Thyroid gland (tissue), 4 donors: ENCODE results near the gene CCDC9. TPM values are rescaled to one million over a fixed set of nuclear protein-coding genes. Genes with fewer than 3 reads are reported as not detected.
"Not testable (repeated sequence)": the region's sequence is repeated elsewhere in the genome, so short reads cannot be mapped to it uniquely, and the experiment has no call there.

Experiments
- DNase-seq, 2 donors: peaks; one replicate each; pipeline ENCODE4 v3.0.0-alpha.2; 2019
- H3K27ac ChIP-seq, 3 donors: fragments of 200-600 bp; sonication (generic); 1 replicate in 2 of 3; 2 replicates in 1 of 3; pipeline ENCODE4 v1.5.1; 2016 to 2019; ENCODE audit warnings: mild to moderate bottlenecking in 1 of 3, moderate library complexity in 1 of 3
- H3K27me3 ChIP-seq: fragments of 200-600 bp; sonication (generic); one replicate; pipeline ENCODE4 v1.5.1; 2019
- H3K36me3 ChIP-seq, 2 donors: fragments of 200-600 bp; sonication (generic); one replicate each; pipeline ENCODE4 v1.5.1; 2016 to 2019
- H3K4me1 ChIP-seq, 2 donors: fragments of 200-600 bp; sonication (generic); one replicate each; pipeline ENCODE4 v1.5.1; 2017 to 2019
- H3K4me3 ChIP-seq, 3 donors: fragments of 200-600 bp; sonication (generic); replicated peaks in 1 of 3; 1 replicate in 2 of 3; 2 replicates in 1 of 3; pipeline ENCODE4 v1.5.1; 2016; ENCODE audit warnings: mild to moderate bottlenecking in 1 of 3
- H3K9me3 ChIP-seq: fragments of 200-600 bp; sonication (generic); one replicate; pipeline ENCODE4 v1.5.1; 2017
- POLR2A ChIP-seq, 2 donors: fragments of 450-650 bp; IDR thresholded peaks; one replicate each; pipeline ENCODE4 v1.6.1; 2017; ENCODE audit warnings: antibody characterized with exemption in 2 of 2, mild to moderate bottlenecking in 2 of 2, moderate library complexity in 1 of 2
- WGBS, 2 donors: methylation state at CpG; one replicate each; pipeline ENCODE4 v1.1.5; 2017; 5-methylcytosine and 5-hydroxymethylcytosine counted together
- intact Hi-C: fragments of 100-400 bp; cut with DNase I; formaldehyde crosslinking; loops from one replicate; pipeline ENCODE4 v1.15.1; 2023
- total RNA-seq, 4 donors: library from RNA; depleted of rRNA; stranded (reverse); fragments of >200 nt; gene quantifications; one replicate each; pipeline ENCODE4 v1.2.3, GENCODE V29; 2016
- TF ChIP-seq, protein P1 (sequence below), 6 experiments: fragments of 200-600 bp in 3 of 6; fragments of 450-650 bp in 3 of 6; sonication (generic) in 3 of 6; IDR thresholded peaks; one replicate each; pipeline ENCODE4 v1.5.1; 2016 to 2019; ENCODE audit warnings: antibody characterized with exemption in 6 of 6, mild to moderate bottlenecking in 2 of 6, inconsistent platforms in 1 of 6, moderate library complexity in 1 of 6

The CCDC9 gene
- total RNA-seq, 4 donors from 2014 or later = 16.1 to 21.9 (median 17.8) TPM

DNA sequence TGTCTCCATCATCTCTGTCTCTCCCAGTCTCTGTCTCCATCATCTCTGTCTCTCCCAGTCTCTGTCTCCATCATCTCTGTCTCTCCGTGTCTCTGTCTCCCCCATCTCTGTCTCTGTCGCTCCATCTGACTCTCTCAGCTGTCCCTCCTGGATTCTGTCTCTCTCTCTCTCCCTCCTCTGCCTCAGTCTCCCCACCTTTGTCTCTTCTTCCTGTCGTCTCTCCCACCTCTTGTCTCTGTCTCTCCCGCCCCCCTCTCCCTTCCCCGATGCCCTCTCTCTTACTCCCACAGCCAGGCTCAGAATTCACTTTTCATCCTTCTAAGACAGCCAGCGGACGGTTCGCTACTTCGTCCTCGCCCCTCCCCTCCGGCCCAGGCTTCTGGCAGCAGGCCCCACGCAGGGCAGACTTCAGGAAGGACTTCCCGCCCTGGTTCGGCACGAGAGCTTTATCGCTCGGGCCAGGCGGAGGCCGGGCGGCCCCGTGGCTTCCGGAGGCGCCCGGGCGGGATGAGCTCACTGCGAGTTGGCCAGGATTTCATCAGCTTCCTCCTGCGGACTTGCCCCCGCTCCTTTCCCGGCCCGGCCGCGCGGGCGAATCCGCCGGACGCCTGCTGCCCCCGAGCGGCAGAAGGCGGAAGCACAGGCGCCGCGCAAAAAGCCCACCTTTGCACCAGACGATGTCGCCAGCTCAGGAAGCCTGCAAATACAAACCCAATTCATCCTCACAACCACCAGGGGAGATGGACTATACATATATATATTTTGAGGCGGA is 12.4 kb upstream of the CCDC9 start:
- WGBS, 2 donors = 4 to 5% methylated on average over 21 to 28 of the region's 46 CpGs

DNA sequence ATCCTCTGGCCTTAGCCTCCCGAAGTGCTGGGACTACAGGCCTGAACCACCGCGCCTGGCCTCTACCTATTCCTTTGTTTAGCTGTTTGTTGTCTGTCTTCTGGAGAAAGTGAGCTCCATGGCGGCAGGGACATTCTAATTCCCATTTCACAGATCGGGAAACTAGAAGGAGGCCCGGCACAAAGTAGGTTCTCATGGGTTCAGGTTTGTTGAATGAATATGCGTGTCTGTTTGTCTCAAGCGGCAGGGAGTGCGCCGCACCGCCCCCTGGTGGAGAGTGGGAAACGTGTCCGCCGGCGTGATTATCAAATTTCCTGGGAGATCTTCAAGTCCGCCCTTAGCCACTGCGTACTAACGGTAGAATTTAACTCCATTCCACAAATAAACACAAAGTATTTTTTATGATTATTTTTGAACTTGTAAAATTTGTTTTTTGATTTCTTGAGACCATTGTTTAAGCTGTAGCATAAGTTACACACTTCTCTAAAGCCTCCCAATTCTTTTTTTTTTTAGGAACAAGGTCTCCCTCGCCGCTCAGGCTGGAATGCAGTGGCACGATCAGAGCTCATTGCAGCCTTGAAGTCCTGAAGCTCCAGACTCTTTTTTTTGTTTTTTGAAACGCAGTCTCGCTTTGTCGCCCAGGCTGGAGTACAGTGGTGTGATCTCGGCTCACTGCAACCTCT is 8.9 kb upstream of the CCDC9 start:
- Histone ChIP-seq H3K36me3 (no peaks in the 10 kb centered on the region), H3K4me3 (no peak overlapping the region), H3K27me3 (no peaks in the 10 kb centered on the region), H3K9me3 (no peaks in the 10 kb centered on the region), H3K27ac (no peak overlapping the region), H3K4me1 (peaks cover 6 to 20% of the 10 kb centered on the region in 2 donors)
- 28 to 29% methylated on average over 25 of the region's 25 CpGs for WGBS, 2 donors
- intact Hi-C loops = loop anchor here (10.0 kb wide), 1 partner anchor 233 kb away; the partner anchor contains the start of gene NPAS1
- DNase-seq = peak; percentile 71 to 85
- TF ChIP-seq, protein P1, sequence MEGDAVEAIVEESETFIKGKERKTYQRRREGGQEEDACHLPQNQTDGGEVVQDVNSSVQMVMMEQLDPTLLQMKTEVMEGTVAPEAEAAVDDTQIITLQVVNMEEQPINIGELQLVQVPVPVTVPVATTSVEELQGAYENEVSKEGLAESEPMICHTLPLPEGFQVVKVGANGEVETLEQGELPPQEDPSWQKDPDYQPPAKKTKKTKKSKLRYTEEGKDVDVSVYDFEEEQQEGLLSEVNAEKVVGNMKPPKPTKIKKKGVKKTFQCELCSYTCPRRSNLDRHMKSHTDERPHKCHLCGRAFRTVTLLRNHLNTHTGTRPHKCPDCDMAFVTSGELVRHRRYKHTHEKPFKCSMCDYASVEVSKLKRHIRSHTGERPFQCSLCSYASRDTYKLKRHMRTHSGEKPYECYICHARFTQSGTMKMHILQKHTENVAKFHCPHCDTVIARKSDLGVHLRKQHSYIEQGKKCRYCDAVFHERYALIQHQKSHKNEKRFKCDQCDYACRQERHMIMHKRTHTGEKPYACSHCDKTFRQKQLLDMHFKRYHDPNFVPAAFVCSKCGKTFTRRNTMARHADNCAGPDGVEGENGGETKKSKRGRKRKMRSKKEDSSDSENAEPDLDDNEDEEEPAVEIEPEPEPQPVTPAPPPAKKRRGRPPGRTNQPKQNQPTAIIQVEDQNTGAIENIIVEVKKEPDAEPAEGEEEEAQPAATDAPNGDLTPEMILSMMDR (IDR thresholded peaks at IDR 0.05) = peak; percentile 73 to 92 (median 90)
- no peak for TF ChIP-seq POLR2A (IDR thresholded peaks at IDR 0.05)

More for the DNA sequence above, 12.4 kb upstream of the CCDC9 start:
- H3K27ac ChIP-seq = no peak overlapping the region
- intact Hi-C loops = loop anchor here (5.0 to 10.0 kb wide), 3 partner anchors 37 to 229 kb away; partner anchors contain the start of gene NPAS1
- H3K4me1 ChIP-seq = peaks cover 11 to 38% of the 10 kb centered on the region in 2 donors
- peak; percentile 83 to 86 for DNase-seq
- H3K27me3 ChIP-seq = no peaks in the 10 kb centered on the region
- TF ChIP-seq, protein P1 (IDR thresholded peaks at IDR 0.05) = peak; percentile 94 to 99 (median 98)
- TF ChIP-seq POLR2A (IDR thresholded peaks at IDR 0.05) = no peak
- H3K9me3 ChIP-seq = no peaks in the 10 kb centered on the region
- H3K4me3 ChIP-seq = no peak overlapping the region
- no peaks in the 10 kb centered on the region for H3K36me3 ChIP-seq

DNA sequence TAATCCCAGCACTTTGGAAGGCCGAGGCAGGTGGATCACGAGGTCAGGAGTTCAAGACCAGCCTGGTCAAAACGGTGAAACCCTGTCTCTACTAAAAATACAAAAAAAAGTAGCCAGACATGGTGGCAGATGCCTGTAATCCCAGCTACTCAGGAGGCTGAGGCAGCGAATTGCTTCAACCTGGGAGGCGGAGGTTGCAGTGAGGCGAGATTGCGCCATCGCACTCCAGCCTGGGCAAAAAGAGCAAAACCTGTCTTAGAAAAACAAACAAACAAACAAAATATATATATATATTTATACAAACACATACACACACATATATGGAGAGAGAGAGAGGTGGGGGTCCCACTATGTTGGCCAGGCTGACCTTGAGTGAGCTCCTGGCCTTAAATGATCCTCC is 3.3 kb upstream of the CCDC9 start:
- H3K36me3 ChIP-seq, H3K27me3 ChIP-seq, H3K4me3 ChIP-seq, H3K27ac ChIP-seq, H3K9me3 ChIP-seq, DNase-seq: not testable (repeated sequence)
- H3K4me1 ChIP-seq = peaks cover 10 to 13% of the 10 kb centered on the region in 2 donors
- 87 to 89% methylated on average over 8 of the region's 8 CpGs for WGBS, 2 donors
- intact Hi-C loops = loop anchor here (10.0 kb wide), 1 partner anchor 398 kb away; the partner anchor contains the start of gene AP2S1

DNA sequence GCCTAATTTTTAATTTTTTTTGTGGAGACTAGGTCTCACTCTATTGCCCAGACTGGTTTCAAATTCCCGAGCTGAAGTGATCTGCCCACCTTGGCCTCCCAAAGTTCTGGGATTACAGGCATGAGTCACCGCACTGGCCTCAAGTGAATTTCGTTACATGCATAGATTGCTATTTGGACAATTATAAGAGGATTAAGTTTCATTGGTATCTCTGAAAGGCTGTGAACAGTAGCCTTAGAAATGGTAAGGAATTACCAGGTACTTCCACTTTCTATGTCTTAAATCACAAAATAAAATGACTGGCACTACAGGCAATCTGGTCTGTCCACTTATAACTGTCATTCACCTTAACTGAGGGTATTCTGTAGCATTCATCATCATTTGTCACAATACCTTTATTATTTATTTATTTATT is 2.9 kb upstream of the CCDC9 start:
- Histone ChIP-seq H3K36me3 (no peaks in the 10 kb centered on the region), H3K4me3 (no peak overlapping the region), H3K4me1 (peaks cover 15 to 17% of the 10 kb centered on the region in 2 donors), H3K27ac (no peak overlapping the region), H3K9me3 (no peaks in the 10 kb centered on the region), H3K27me3 (no peaks in the 10 kb centered on the region)
- TF ChIP-seq, protein P1 (IDR thresholded peaks at IDR 0.05) = no peak
- TF ChIP-seq POLR2A (IDR thresholded peaks at IDR 0.05) = no peak
- WGBS, 2 donors = 68 to 78% methylated on average over 3 of the region's 3 CpGs
- DNase-seq = no peak
- intact Hi-C loops = loop anchor here (10.0 kb wide), 1 partner anchor 399 kb away; the partner anchor contains the start of gene AP2S1

DNA sequence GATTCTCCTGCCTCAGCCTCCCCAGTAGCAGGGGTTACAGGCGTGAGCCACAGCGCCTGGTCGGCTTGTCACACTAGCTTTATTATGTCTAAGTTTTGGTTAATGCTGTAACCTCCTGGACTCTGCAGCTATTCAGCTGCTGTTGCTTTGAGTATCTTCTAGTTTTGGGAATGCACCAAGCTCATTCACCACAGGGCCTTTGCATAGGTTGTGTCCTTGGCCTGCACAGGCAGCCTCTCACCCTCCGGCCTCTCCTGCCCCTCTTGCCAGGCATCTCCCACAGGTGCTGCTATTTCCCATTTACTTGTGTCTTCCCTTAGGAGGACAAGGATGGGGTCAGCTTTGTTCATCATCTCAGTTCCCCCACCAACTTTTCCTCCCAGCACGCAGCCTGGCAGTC is 2.4 kb upstream of the CCDC9 start:
- intact Hi-C loops = loop anchor here (10.0 kb wide), 1 partner anchor 399 kb away; the partner anchor contains the start of gene AP2S1
- no peak for TF ChIP-seq POLR2A (IDR thresholded peaks at IDR 0.05)
- TF ChIP-seq, protein P1 (IDR thresholded peaks at IDR 0.05) = no peak
- 93% methylated on average over 5 of the region's 5 CpGs for WGBS, 2 donors
- Histone ChIP-seq H3K27me3 (no peaks in the 10 kb centered on the region), H3K9me3 (no peaks in the 10 kb centered on the region), H3K27ac (no peak overlapping the region), H3K36me3 (peaks cover 4% of the 10 kb centered on the region in 2 donors), H3K4me1 (peaks cover 17 to 20% of the 10 kb centered on the region in 2 donors), H3K4me3 (no peak overlapping the region)
- DNase-seq = no peak
